DMS79 treated with DMSO at 0.1 percent for 48 hours (cell line): ENCODE results near the gene RNU2-63P.
"Not testable (repeated sequence)": the region's sequence is repeated elsewhere in the genome, so short reads cannot be mapped to it uniquely, and the experiment has no call there.

Source experiments
- DNase-seq: peaks from one replicate; lab custom pipeline; 2025; lab: John Stamatoyannopoulos, UW

The RNU2-63P gene

DNA sequence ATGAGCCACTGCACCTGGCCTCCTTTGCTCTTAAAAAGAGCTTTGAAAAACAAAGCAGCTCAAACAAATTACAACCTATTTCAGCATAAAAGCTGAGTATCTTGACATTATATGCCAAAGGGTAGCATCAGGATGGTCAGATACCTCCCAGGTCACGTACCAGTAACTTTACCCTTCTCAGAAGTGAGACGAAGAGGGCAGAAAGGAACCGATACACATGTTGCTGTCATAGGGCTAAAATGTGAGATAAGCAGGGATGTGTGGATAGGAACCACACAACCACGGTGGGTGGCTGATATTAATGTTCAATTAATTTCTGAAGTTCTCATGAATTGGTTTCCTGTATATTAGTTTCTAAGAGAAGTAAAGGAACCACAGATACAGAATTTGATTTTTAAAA is 12.6 kb upstream of the RNU2-63P start:
- no peak for DNase-seq

DNA sequence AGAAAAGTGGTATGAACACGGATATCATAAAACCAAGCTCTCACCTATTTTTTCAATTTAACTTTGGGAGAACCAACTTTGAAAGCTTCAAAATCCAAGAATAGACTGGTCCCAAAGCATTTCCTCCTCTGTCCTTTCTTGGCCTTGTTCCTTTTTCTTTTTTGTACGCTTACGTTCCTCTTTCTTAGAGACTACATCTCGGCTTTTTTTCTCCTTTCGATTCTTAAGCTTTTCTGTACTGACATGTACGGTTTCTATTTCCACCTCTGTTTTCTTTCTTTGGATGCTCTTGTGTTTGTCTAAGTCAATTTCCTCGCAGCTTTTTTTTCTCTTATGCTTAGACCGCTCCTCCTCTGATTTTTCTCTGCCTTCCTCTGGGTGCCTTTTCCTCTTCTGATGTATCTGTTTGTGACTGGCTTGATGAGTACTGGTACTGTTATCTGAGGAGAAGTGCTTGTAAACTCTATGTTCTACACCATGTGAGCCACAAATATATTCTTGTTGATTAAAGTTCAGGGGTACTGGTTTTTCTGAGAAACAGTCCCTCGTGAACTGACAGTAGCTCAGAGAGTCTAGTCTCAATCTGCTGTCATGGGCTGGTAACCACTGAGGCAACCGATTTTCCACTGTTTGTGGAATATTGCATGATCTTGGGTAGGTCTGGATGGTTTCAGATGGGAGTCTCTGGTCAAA is 11.5 kb upstream of the RNU2-63P start:
- no peak for DNase-seq

DNA sequence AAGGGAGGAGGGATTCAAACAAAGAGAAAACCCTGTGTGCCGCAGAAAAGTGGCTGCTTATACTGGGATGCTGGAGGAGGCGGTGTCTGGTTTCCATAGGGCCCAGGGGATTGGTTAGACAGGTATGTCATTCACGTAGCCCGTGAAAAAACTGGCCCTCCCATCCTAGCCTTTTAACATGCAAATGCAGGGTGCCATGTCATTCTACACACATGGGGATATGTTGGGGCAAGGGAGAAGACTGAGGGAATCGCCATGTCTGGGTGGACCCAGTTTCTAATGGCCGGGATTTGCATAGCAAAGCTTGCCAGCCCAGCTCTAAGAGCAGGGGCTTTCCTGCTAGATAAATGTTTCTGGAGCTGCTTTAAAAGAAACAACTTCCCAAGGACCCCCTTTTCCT is 8.2 kb upstream of the RNU2-63P start:
- DNase-seq, result no peak

DNA sequence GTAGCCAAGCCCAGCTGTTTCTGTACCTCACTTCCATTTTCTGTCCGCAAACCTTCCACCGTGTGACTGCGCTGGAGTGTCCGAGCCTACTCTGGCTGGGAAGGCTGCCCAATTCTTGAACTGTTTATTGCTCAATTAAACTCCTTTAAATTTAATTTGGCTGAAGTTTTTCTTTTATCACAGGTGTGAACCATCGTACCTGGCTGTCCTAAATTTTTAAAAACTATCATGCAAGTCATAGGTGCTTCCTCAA is 6.2 kb upstream of the RNU2-63P start:
- no peak for DNase-seq

DNA sequence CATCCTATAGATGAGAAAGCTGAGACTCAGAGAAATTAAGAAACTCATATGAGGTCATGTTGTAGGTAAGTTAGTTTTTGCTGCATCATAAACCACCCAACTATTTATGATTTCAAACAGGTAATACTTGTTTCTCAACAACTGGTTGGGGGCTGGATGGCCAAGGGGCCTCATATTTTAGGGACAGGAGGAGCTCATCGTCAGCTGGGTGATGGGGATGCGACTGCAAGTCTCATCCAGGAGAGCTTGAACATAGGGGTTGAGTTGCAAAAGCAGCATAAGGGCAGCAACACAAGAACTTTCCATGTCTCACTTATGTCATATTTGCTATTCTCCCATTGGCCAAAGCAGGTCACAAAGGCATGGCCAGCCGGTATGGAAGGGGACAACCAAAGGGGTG is 3.6 kb upstream of the RNU2-63P start:
- no peak for DNase-seq

DNA sequence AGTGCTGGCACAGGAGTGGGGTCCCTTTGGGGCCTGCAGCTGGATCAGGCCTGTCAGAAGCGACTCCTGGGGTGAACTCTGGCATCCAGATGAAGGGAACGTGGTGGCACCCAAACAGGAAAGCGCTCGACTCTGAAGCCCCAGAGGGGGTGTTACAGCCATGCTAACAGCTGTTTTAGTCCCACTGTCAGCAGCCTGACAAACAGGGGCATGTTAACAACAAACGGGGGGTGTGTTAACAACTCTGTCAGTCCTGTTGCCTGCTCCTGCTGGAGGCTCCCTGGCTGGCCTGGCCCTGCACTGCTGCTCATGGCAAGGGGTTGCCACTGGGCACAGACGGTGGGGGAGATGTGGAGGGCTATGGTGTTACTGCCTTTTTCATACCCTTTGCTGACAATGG is 2.6 kb upstream of the RNU2-63P start:
- DNase-seq, result no peak

DNA sequence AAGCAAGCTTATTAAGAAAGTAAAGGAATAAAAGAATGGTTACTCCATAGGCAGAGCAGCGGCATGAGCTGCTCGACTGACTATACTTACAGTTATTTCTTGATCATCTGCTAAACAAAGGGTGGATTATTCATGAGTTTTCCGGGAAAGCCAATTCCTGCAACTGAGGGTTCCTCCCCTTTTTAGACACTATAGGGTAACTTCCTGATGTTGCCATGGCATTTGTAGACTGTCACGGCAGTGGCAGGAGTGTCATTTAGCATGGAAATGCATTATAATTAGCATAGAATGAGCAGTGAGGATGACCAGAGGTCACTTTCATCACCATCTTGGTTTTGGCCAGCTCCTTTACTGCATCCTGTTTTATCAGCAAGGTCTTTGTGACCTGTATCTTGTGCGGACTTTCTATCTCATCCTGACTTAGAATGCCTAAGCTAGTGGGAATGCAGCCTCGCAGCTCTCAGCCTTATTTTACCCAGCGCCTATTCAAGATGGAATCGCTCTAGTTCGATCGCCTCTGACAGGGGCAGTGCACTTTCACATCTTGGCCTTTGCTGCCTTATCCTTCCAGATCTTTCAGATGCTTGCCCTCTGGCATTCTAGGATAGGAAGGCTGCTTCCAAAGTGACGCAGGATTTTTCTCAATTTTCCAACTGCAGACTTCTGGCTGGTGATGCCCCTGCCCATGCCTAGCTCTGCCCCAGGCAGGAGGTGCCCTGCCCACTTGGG is 1.9 kb upstream of the RNU2-63P start:
- DNase-seq, result not testable (repeated sequence)

DNA sequence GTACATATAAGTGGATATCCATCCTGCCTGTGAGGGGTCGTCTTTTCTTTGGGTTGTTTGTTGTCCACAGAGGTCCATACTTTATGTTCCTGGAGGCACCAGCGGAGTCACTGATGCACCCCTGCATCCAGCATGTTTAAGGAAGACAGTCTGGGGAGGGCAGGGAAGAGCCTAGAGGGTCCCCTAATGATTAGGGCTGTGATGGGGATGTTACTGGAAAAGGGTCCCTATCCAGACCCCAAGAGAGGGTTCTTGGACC is 1.4 kb upstream of the RNU2-63P start:
- not testable (repeated sequence) for DNase-seq

DNA sequence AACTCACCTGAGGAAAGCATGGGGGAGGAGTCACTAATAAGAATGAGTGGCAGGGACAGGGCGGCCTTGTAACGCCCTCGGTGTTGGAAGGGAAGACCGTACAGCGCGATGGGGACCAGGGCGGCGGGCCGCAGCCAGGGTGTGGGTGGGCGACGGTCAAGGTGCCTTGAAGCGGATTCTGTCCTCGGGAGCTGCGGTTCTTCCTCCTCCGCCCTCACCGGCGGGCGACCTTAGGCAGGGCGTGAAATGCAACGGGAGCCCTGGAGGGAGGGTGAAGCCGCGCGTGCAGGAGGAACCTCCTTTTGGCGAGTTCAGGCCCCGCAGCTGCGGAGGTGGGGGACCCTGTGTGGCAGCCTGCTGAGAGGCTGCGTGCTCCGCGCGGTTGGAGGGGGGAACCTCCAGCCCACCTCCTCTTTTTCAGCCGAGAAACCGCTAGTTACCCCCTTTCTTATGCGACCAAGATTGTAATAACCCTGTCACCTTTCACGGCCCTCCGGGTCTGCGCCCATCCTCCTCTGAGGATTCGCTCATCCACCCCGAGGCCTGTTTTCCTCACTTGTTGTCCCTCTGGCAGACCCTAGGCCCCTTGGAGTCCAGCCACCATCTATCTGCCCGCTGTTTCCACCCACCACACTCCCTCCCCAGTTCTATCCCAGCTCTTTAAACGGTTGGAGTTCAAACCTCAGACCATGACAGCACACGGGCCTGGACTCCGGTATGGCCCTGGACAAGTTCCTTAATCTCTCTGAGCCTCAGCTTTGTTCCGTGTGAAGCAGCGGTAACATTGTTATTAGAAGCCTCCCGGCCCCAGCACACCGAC is 823 bp upstream of the RNU2-63P start:
- DNase-seq, result peak; percentile 31

DNA sequence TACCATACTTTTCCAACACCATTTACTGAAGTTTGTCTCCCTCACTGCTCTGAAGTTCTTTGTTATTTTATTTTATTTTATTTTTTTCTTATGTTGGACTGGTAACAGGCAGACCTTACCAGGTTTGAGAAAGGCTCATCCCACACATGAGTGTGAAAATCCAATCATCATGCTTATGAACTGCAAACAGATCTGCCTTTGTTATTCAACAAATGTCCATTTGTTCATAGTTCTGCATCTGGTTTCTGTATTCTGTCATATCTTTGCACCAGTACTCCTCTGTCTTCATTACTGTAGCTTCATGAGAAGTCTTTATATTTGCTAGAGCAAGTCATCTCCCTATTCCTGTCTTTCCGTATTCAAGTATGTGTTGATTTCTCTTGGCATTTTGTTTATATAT is 5.3 kb downstream of the RNU2-63P start:
- DNase-seq, result no peak

DNA sequence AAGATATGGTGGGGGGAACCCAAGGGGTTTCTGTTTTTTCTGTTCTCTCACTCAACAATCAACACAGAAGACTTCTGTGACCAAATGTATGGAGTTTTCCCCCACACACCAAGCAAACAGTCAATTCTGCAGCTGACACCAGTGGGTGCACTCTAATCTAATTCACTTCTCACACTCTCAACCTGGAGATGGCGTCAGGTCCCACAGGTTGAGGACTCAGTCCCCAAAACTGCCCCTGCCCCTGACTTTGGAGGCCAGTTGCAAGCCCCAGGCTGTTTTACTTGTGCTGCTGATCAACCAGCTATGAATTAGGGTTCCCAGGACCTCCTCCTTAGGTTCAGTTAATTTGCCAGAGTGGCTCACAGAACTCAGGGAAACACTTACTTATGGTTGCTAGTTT is 6.2 kb downstream of the RNU2-63P start:
- no peak for DNase-seq

DNA sequence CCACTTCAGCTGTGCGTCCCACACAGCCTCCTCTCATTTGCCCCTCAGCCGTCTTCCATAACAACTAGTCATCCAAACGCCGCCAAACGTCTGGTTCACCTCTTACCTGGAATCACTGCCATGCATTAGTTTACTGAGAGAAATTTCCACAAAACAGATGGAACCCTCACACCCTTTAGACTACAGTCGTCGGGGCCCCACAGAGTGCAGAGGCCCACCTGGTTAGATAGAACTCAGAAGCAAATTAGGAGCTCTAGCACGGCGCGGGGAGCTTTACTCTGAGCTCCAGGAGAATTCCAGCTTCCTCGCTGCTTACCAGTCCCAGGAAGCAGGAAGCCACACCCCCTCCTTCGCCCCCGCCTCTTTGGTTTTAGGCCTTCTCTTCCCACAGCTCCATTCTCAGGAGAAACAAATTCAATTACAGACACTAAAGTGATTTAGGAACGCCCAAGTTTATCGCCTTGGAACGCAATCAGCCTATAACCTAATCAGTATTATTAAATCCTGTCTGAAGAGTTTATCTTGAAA is 9.4 kb downstream of the RNU2-63P start:
- no peak for DNase-seq

DNA sequence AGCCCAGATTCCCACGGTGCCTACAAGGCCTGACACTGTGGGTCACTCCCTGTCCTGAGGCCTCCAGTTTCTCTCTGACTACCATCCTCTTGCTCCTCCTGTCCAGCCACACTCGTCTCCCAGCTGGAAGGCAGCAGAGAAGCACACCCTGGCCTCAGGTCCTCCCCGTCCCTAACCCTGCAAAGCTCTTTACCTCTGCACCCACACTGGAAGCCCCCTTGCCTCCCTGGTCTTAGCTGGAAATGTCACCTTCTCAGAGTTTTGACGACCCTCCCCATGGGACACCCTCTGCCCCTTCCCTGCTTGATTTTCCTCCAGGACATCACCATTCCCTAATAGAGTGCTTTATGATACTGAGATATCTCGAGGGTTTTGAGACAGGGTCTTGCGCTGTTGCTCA is 10.6 kb downstream of the RNU2-63P start:
- DNase-seq, result no peak

DNA sequence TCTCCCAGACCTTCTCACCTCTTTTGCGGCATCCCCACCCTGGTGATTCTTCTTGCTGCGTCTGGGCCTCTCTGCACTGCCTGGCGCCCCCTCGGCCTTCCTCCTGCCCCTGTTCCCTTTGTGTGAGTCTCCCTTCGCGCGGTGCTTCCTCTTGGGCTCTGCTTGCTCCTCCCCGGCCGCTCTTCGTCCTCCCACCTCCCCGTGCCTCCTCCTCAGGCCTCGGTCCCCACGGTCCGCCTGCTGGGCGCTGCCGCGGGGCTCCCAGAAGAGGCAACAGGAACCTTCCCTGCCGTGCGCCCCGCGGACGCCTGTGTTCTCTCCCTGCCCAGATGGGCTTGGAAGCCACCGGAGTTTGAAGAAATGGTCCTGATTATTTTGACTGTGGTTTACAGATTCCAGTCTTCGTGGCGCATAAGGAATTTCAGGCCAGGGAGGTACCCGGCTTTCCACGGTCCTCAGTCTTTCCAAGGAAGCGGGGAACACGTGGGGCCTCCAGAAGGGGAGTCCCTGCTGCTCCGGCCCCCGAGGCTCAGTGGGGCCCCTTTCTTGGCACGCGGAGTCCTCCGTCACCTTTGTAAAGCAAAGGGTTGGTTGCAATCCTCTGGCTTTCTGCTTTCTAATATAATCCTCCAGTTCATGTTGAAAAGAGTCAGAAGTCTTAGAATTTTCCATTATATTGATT is 13.1 kb downstream of the RNU2-63P start:
- DNase-seq, result no peak

DNA sequence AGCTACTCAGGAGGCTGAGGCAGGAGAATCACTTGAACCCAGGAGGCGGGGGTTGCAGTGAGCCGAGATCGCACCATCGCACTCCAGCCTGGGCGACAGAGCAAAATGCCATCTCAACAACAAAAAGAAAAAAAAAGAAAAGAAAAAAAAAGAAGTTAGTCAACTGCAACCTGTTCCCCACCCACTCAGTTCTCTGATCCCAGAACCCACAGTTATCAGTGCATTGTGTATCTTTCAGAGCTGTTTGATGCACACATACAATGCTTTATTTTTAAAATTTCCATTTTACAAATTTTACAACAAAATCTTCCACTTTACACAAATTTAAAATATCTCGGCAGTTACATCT is 14.0 kb downstream of the RNU2-63P start:
- no peak for DNase-seq

DNA sequence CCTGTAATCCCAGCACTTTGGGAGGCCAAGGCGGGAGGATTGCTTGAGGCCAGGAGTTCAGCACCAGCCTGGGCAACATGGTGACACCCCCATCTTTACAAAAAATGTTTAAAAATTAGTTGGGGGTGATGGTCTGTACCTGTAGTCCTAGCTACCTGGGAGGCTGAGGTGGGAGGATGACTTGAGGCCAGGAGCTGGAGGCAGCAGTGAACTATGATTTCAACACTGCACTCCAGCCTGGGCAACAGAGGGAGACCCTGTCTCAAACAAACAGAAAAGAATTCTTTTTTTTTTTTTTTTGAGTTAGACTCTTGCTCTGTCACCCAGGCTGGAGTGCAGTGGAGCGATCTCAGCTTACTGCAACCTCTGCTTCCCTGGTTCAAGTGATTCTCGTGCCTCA is 15.9 kb downstream of the RNU2-63P start:
- DNase-seq, result not testable (repeated sequence)

DNA sequence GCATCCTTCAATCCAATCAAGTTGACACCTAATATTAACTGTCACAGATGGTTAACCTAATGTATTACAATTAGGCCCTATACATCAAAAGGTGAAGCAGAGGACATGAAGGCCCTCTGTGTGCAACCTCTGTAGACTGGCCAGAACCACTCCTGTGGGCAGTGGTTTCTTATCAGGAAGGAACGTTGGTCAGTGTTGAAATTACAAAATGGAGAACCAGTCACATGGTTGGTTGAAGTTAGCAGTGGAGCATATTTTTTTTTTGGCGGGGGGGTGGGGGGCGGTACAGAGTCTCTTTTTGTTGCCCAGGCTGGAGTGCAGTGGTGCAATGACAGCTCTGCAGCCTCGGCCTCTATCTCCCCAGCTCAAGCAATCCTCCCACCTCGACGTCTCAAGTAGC is 19.8 kb downstream of the RNU2-63P start:
- no peak for DNase-seq

DNA sequence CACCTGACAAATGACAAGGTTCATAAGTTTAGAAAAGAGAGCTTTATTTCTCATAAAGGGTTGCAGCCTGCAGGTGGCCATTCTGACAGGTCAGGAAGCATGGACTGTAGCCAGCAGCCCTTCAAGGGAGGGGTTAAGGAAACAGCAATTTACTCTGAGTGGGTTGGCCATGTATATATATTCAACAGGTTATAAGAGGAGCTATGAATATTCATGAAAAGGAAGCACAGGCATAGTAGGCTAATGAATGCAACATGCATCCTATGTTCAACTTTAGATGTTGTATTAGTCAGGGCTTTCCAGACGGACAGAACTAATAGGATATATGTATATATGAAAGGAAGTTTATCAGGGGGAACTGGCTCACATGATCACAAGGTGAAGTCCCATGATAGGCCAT is 20.6 kb downstream of the RNU2-63P start:
- DNase-seq, result no peak

DNA sequence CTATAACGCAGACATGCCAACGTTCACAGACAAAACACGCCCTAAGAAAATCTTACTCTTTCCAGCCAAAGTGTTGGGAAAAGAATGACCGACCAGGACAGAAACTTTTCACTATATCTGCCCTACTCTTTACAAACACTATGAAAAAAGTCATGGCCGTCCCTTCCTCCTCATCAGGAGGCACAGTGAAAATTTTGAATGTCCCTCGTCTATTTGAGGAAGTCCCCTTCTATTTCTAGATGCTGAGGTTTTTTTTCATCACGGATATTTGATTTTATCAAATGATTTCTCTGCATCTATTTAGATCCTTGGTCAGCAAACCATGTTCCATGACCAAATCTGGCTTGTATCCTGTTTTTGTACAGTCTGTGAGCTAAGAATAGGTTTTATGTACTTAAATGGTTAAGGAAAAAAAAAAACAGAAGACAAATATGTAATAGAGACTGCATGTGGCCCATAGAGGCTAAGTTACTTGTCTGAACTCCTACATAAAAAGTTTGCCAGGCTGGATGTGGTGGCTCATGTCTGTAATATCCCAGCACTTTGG is 22.0 kb downstream of the RNU2-63P start:
- DNase-seq, result not testable (repeated sequence)

DNA sequence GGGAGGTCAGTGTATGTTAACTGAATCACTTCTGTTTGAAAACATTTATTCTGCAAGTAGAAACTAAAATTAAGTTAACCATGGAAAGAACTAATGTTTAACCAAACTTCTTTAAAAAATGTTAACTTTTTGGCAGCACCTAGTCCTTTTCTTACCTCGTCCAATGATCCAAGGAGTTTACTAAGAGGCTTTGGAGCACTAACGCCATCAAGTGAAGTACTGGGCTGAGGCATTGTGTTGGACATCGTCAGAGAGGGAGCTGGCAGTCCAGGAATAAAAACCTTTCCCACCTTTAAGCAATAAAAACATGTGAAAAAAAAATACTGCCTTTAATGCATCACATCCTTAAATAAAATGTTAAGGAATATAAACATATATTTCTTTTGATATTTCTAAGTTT is 23.8 kb downstream of the RNU2-63P start:
- DNase-seq, result not testable (repeated sequence)

DNA sequence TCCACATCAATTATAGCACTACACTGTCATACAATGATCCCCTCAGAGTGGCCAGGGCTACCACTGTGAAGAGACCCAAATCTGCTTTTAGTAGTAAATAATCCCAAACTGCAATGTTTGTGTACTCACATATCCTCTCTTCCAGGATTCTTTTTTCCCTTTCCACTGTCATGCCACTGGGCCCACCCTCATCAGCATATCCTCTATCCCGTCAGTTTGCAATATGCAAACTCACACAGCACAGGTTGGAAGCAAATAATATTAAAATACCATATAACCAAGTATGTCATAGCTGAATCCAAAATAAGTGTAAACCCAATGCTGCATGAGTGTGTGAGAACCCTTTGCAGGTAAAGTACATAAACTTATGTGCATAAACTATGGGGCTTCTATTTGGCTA is 28.9 kb downstream of the RNU2-63P start:
- DNase-seq, result not testable (repeated sequence)

DNA sequence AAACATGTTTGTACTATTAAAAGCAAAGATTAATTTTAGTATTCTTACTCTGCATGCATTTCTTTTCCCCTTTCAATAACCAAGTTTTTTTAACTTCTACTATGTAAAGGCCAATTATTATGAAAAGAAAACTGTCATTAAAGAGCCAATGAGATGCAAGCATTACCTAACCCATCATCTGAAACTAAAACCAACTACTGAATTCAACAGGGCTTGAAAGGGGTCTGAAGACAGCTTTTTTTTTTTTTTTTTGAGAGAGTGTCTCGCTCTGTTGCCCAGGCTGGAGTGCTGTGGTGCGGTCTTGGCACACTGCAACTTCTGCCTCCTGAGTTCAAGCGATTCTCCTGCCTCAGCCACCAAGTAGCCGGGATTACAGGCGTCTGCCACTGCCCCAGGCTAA is 30.4 kb downstream of the RNU2-63P start:
- not testable (repeated sequence) for DNase-seq

DNA sequence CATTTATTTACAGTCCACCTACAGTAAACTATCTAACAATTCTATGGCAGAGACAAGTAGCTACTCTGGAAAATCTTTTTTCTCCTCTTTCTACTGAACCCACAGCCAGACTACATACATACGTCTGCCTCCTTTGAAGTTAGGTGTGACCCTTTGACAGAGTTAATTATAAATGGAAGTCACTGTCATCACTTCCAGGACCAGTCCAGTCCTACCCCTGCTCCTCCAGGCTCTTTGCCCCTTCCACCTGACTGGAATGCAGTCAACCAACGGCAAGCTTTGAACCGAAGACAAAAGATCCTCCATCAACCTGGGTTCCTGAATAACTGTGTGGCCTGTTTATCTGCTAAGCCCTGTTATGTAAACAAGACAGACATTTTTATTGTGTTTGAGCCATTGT is 35.2 kb downstream of the RNU2-63P start:
- DNase-seq, result not testable (repeated sequence)
